GM23248 (cell line): ENCODE results near the gene CCDC28B. TPM values are rescaled to one million over a fixed set of nuclear protein-coding genes. Genes with fewer than 3 reads are reported as not detected.

Source experiments
- DNase-seq: peaks from one replicate; pipeline ENCODE4 v3.0.0-alpha.2; 2015
- H2AFZ ChIP-seq: fragments of 200-600 bp; sonication (generic); 2 replicates; pipeline ENCODE4 v1.6.1; 2016; ENCODE audit warnings: antibody characterized with exemption
- H3F3A ChIP-seq: fragments of 200-600 bp; sonication (generic); 2 replicates; pipeline ENCODE4 v1.6.1; 2016; ENCODE audit warnings: mild to moderate bottlenecking, antibody characterized with exemption, mixed run types; ENCODE audit not compliant: insufficient read depth
- H3K27ac ChIP-seq: fragments of 200-600 bp; sonication (generic); 2 replicates; pipeline ENCODE4 v1.5.1; 2016; ENCODE audit warnings: mild to moderate bottlenecking
- H3K27me3 ChIP-seq: fragments of 200-600 bp; sonication (generic); replicated peaks from 2 replicates; pipeline ENCODE4 v1.6.1; 2016; ENCODE audit warnings: mild to moderate bottlenecking; ENCODE audit not compliant: insufficient read depth
- H3K36me3 ChIP-seq: fragments of 200-600 bp; sonication (generic); 2 replicates; pipeline ENCODE4 v1.6.1; 2016; ENCODE audit warnings: low read depth, mild to moderate bottlenecking
- H3K4me1 ChIP-seq: fragments of 200-600 bp; sonication (generic); 2 replicates; pipeline ENCODE4 v1.6.1; 2016; ENCODE audit warnings: mild to moderate bottlenecking; ENCODE audit not compliant: insufficient read depth
- H3K4me2 ChIP-seq: fragments of 200-600 bp; sonication (generic); one replicate; pipeline ENCODE4 v1.6.1; 2016; ENCODE audit warnings: mild to moderate bottlenecking; ENCODE audit not compliant: unreplicated experiment
- H3K4me3 ChIP-seq: fragments of 200-600 bp; sonication (generic); 2 replicates; pipeline ENCODE4 v1.5.1; 2016; ENCODE audit warnings: mild to moderate bottlenecking
- H3K79me2 ChIP-seq: fragments of 200-600 bp; sonication (generic); 2 replicates; pipeline ENCODE4 v1.6.1; 2016; ENCODE audit warnings: mild to moderate bottlenecking; ENCODE audit not compliant: insufficient read depth
- H3K9ac ChIP-seq: fragments of 200-600 bp; sonication (generic); 2 replicates; pipeline ENCODE4 v1.6.1; 2016; ENCODE audit warnings: mild to moderate bottlenecking
- H3K9me2 ChIP-seq: fragments of 200-600 bp; sonication (generic); 2 replicates; pipeline ENCODE4 v1.6.1; 2016; ENCODE audit warnings: mixed run types, mild to moderate bottlenecking, moderate library complexity; ENCODE audit not compliant: insufficient read depth
- H3K9me3 ChIP-seq: fragments of 200-600 bp; sonication (generic); one replicate; pipeline ENCODE4 v1.6.1; 2017; ENCODE audit warnings: low read depth
- H4K20me1 ChIP-seq: fragments of 200-600 bp; sonication (generic); 2 replicates; pipeline ENCODE4 v1.6.0; 2016; ENCODE audit not compliant: insufficient read depth
- EZH2 ChIP-seq: fragments of 200-600 bp; sonication (generic); IDR thresholded peaks from 2 replicates; pipeline ENCODE4 v1.6.1; 2018; ENCODE audit warnings: antibody characterized with exemption, mild to moderate bottlenecking; ENCODE audit not compliant: insufficient read depth, poor library complexity, severe bottlenecking
- EZH2phosphoT487 ChIP-seq: fragments of 200-600 bp; sonication (generic); IDR thresholded peaks from 2 replicates; pipeline ENCODE4 v1.6.1; 2018; ENCODE audit warnings: antibody characterized with exemption, moderate library complexity, mild to moderate bottlenecking, low read depth; ENCODE audit not compliant: insufficient read depth
- whole genome bisulfite sequencing, 2 experiments: methylation state at CpG; one replicate each; pipeline ENCODE4 v1.1.6; 2015 to 2017; ENCODE audit warnings: low lambda C conversion rate in 2 of 2, low coverage in 1 of 2; ENCODE audit errors: missing lambda C conversion rate in 2 of 2; 5-methylcytosine and 5-hydroxymethylcytosine counted together
- in situ Hi-C: fragments of 300-500 bp; cut with MboI; formaldehyde crosslinking; loops from 2 replicates; pipeline ENCODE4 v1.15.0; 2020
- polyA plus RNA-seq: library from polyadenylated mRNA; unstranded; fragments of >200 nt; fragmentation: Nextera tagmentation; extraction: Ambion mirVana; gene quantifications from 2 replicates; pipeline ENCODE4 v1.2.1, GENCODE V29; 2016
- total RNA-seq: library from RNA; depleted of rRNA; stranded (reverse); fragments of >200 nt; shearing (Covaris generic); gene quantifications from 2 replicates; pipeline ENCODE4 v1.2.3, GENCODE V29; 2014; rRNA removed

The CCDC28B gene
- total and polyA plus RNA-seq, 2 experiments from 2014 or later: 17.7 to 19.7 TPM

GRCh38 chr1:32249831-32250525 is 49.6 kb downstream of the CCDC28B start:
- H3K9me2 ChIP-seq: no peaks in the 10 kb centered on the region
- no peaks in the 10 kb centered on the region for H3K36me3 ChIP-seq
- peaks cover 26% of the 10 kb centered on the region for H3K4me1 ChIP-seq
- H3K27ac ChIP-seq: no peak overlapping the region
- no peak overlapping the region for H3K9ac ChIP-seq
- no peak overlapping the region for H3K4me2 ChIP-seq
- 0 out of 2 replicates have a peak, but pooled peaks cover 10% of the 10 kb centered on the region for H3F3A ChIP-seq
- no peak overlapping the region for H2AFZ ChIP-seq
- H3K27me3 ChIP-seq: no peaks in the 10 kb centered on the region
- no peaks in the 10 kb centered on the region for H3K9me3 ChIP-seq
- in situ Hi-C loops: no loop called here
- H4K20me1 ChIP-seq: no peaks in the 10 kb centered on the region
- 80 to 86% methylated on average over 9 of the region's 9 CpGs for WGBS, 2 experiments
- DNase-seq: no peak
- no peak overlapping the region for H3K4me3 ChIP-seq
- no peak for TF ChIP-seq EZH2phosphoT487
- no peak for TF ChIP-seq EZH2
- H3K79me2 ChIP-seq: no peaks in the 10 kb centered on the region

GRCh38 chr1:32250893-32251716 is 50.7 kb downstream of the CCDC28B start, which contains the start of gene LCK:
Gene LCK (plus strand): TSS chr1:32251265. CDS start chr1:32274330, 23,065 bp downstream.
- Histone ChIP-seq H3K4me1 (peaks cover 22% of the 10 kb centered on the region), H3F3A (0 out of 2 replicates have a peak, but pooled peaks cover 10% of the 10 kb centered on the region), H3K9me2 (no peaks in the 10 kb centered on the region), H3K79me2 (no peaks in the 10 kb centered on the region), H3K4me2 (no peak within 1 kb of the TSS), H3K9me3 (no peaks in the 10 kb centered on the region), H3K4me3 (no peak within 1 kb of the TSS), H3K36me3 (no peaks in the 10 kb centered on the region), H2AFZ (no peak within 1 kb of the TSS), H3K27ac (no peak within 1 kb of the TSS), H3K9ac (no peak within 1 kb of the TSS), H4K20me1 (no peaks in the 10 kb centered on the region), H3K27me3 (no peaks in the 10 kb centered on the region)
- TF ChIP-seq EZH2: no peak
- no peak for TF ChIP-seq EZH2phosphoT487
- WGBS, 2 experiments: 80 to 87% methylated on average over 23 to 25 of the region's 25 CpGs
- in situ Hi-C loops: no loop called here
- no peak for DNase-seq

Other genes starting within 250 kb of the CCDC28B start
- gene KHDRBS1, start 186.7 kb upstream of the CCDC28B start, total RNA-seq: 41.7 and 50.6 TPM in 2 replicates
- 65.7 and 68.6 TPM in 2 replicates for gene KHDRBS1, start 186.7 kb upstream of the CCDC28B start, polyA plus RNA-seq
- 5.7 and 6.8 TPM in 2 replicates for gene TMEM39B, start 127.7 kb upstream of the CCDC28B start, total RNA-seq
- gene TMEM39B, start 127.7 kb upstream of the CCDC28B start, polyA plus RNA-seq: 21.4 and 24.1 TPM in 2 replicates
- 52.9 and 56.0 TPM in 2 replicates for gene KPNA6, start 92.5 kb upstream of the CCDC28B start, total RNA-seq
- gene KPNA6, start 92.5 kb upstream of the CCDC28B start, polyA plus RNA-seq: 38.3 and 39.9 TPM in 2 replicates
- 92.1 and 99.9 TPM in 2 replicates for gene TXLNA, start 20.9 kb upstream of the CCDC28B start, total RNA-seq
- gene TXLNA, start 20.9 kb upstream of the CCDC28B start, polyA plus RNA-seq: 77.5 and 77.6 TPM in 2 replicates
- gene IQCC, start 5.1 kb downstream of the CCDC28B start, total RNA-seq: 0.97 and 1.4 TPM in 2 replicates
- 1.7 and 2.2 TPM in 2 replicates for gene IQCC, start 5.1 kb downstream of the CCDC28B start, polyA plus RNA-seq
- gene DCDC2B, start 8.5 kb downstream of the CCDC28B start, total RNA-seq: not detected in 2 replicates
- 0.21 and 0.25 TPM in 2 replicates for gene DCDC2B, start 8.5 kb downstream of the CCDC28B start, polyA plus RNA-seq
- gene TMEM234, start 21.8 kb downstream of the CCDC28B start, total RNA-seq: 12.5 and 23.5 TPM in 2 replicates
- 25.6 and 26.1 TPM in 2 replicates for gene TMEM234, start 21.8 kb downstream of the CCDC28B start, polyA plus RNA-seq
- 266 and 286 TPM in 2 replicates for gene EIF3I, start 21.8 kb downstream of the CCDC28B start, total RNA-seq
- 259 and 265 TPM in 2 replicates for gene EIF3I, start 21.8 kb downstream of the CCDC28B start, polyA plus RNA-seq
- 3.0 and 4.2 TPM in 2 replicates for gene FAM167B, start 46.6 kb downstream of the CCDC28B start, total RNA-seq
- gene FAM167B, start 46.6 kb downstream of the CCDC28B start, polyA plus RNA-seq: 5.0 and 5.1 TPM in 2 replicates
- gene LCK, start 50.7 kb downstream of the CCDC28B start, total RNA-seq: not detected in 2 replicates
- 0.24 TPM in 1 of 2 replicates, not detected in the other for gene LCK, start 50.7 kb downstream of the CCDC28B start, polyA plus RNA-seq
- gene HDAC1, start 91.5 kb downstream of the CCDC28B start, total RNA-seq: 52.5 and 58.5 TPM in 2 replicates
- 53.8 and 56.9 TPM in 2 replicates for gene HDAC1, start 91.5 kb downstream of the CCDC28B start, polyA plus RNA-seq
- 13.5 and 16.6 TPM in 2 replicates for gene MARCKSL1, start 135.6 kb downstream of the CCDC28B start, total RNA-seq
- gene MARCKSL1, start 135.6 kb downstream of the CCDC28B start, polyA plus RNA-seq: 22.1 and 22.2 TPM in 2 replicates
- gene FAM229A, start 161.9 kb downstream of the CCDC28B start, total RNA-seq: 1.1 and 3.2 TPM in 2 replicates
- 2.9 and 3.1 TPM in 2 replicates for gene FAM229A, start 161.9 kb downstream of the CCDC28B start, polyA plus RNA-seq
- 0.22 TPM in 1 of 2 replicates, not detected in the other for gene TSSK3, start 161.9 kb downstream of the CCDC28B start, total RNA-seq
- 0.47 TPM in 1 of 2 replicates, not detected in the other for gene TSSK3, start 161.9 kb downstream of the CCDC28B start, polyA plus RNA-seq
- gene BSDC1, start 193.8 kb downstream of the CCDC28B start, total RNA-seq: 83.8 and 94.9 TPM in 2 replicates
- gene BSDC1, start 193.8 kb downstream of the CCDC28B start, polyA plus RNA-seq: 47.5 and 47.8 TPM in 2 replicates